ENCODE measurements around the gene RIC3. TPM values are rescaled to one million over a fixed set of nuclear protein-coding genes. Genes with fewer than 3 reads are reported as not detected.

Gene RIC3
- total RNA-seq, 2 donors from 2014 or later = 23.5 to 25.3 TPM

GRCh38 chr11:8098879-8099278, 69.9 kb downstream of the RIC3 start:
- no peak overlapping the region for H3K27ac Mint-ChIP-seq

GRCh38 chr11:8098361-8098760, 70.5 kb downstream of the RIC3 start:
- Histone ChIP-seq H3K4me3 (ENCODE audit: low read length) (no peak overlapping the region), H3K9me3 (ENCODE audit: control insufficient read depth, low read length) (no peaks in the 10 kb centered on the region), H3K27me3 (ENCODE audit: control insufficient read depth, insufficient read depth, low read length, poor library complexity, severe bottlenecking) (no peaks in the 10 kb centered on the region), H3K36me3 (ENCODE audit: control insufficient read depth, insufficient read depth, low read length) (peaks cover 16% of the 10 kb centered on the region), H3K4me1 (ENCODE audit: control insufficient read depth, insufficient read depth, low read length) (peaks cover 13% of the 10 kb centered on the region), H3K27ac (ENCODE audit: low read depth, low read length) (no peak overlapping the region), H3K9ac (ENCODE audit: extremely low read depth, low read length, poor library complexity, severe bottlenecking) (no peak overlapping the region)
- H3K36me3 Mint-ChIP-seq (ENCODE audit: low read depth) = peaks cover 17% of the 10 kb centered on the region
- DNase-seq = peak; percentile 48
- peak overlapping the region; percentile 83 for H3K27ac Mint-ChIP-seq
- 61 to 74% methylated on average over 3 to 4 of the region's 4 CpGs for WGBS, 2 experiments (ENCODE audit: insufficient coverage in 1 of 2, insufficient read length in 1 of 2)
- H3K27me3 Mint-ChIP-seq (ENCODE audit: insufficient read depth) = no peaks in the 10 kb centered on the region
- no peaks in the 10 kb centered on the region for H3K9me3 Mint-ChIP-seq
- H3K4me1 Mint-ChIP-seq = peaks cover 21% of the 10 kb centered on the region
- TF ChIP-seq CTCF (conservative IDR thresholded peaks at IDR 0.05) = no peak
- H3K4me3 Mint-ChIP-seq = no peak overlapping the region

More at GRCh38 chr11:8098879-8099278, 69.9 kb downstream of the RIC3 start:
- no peaks in the 10 kb centered on the region for H3K9me3 ChIP-seq (ENCODE audit: control insufficient read depth, low read length)
- no peak overlapping the region for H3K9ac ChIP-seq (ENCODE audit: extremely low read depth, low read length, poor library complexity, severe bottlenecking)
- no peak overlapping the region for H3K27ac ChIP-seq (ENCODE audit: low read depth, low read length)
- H3K4me1 Mint-ChIP-seq = peaks cover 17% of the 10 kb centered on the region
- peak; percentile 47 for DNase-seq
- H3K9me3 Mint-ChIP-seq = no peaks in the 10 kb centered on the region
- WGBS, 2 experiments (ENCODE audit: insufficient coverage in 1 of 2, insufficient read length in 1 of 2) = 87 to 100% methylated on average over 3 to 6 of the region's 6 CpGs
- no peaks in the 10 kb centered on the region for H3K27me3 ChIP-seq (ENCODE audit: control insufficient read depth, insufficient read depth, low read length, poor library complexity, severe bottlenecking)
- no peak for TF ChIP-seq CTCF (conservative IDR thresholded peaks at IDR 0.05)
- H3K4me1 ChIP-seq (ENCODE audit: control insufficient read depth, insufficient read depth, low read length) = peaks cover 13% of the 10 kb centered on the region
- no peak overlapping the region for H3K4me3 ChIP-seq (ENCODE audit: low read length)
- H3K36me3 ChIP-seq (ENCODE audit: control insufficient read depth, insufficient read depth, low read length) = peaks cover 20% of the 10 kb centered on the region
- H3K27me3 Mint-ChIP-seq (ENCODE audit: insufficient read depth) = no peaks in the 10 kb centered on the region
- no peak overlapping the region for H3K4me3 Mint-ChIP-seq
- H3K36me3 Mint-ChIP-seq (ENCODE audit: low read depth) = peaks cover 21% of the 10 kb centered on the region

GRCh38 chr11:8097926-8098325, 70.9 kb downstream of the RIC3 start:
- H3K4me1 Mint-ChIP-seq = peaks cover 25% of the 10 kb centered on the region
- no peak overlapping the region for H3K4me3 Mint-ChIP-seq
- no peak for TF ChIP-seq CTCF (conservative IDR thresholded peaks at IDR 0.05)
- H3K27me3 ChIP-seq (ENCODE audit: control insufficient read depth, insufficient read depth, low read length, poor library complexity, severe bottlenecking) = no peaks in the 10 kb centered on the region
- H3K9ac ChIP-seq (ENCODE audit: extremely low read depth, low read length, poor library complexity, severe bottlenecking) = no peak overlapping the region
- no peaks in the 10 kb centered on the region for H3K9me3 ChIP-seq (ENCODE audit: control insufficient read depth, low read length)
- 60 to 95% methylated on average over 1 to 2 of the region's 2 CpGs for WGBS, 2 experiments (ENCODE audit: insufficient coverage in 1 of 2, insufficient read length in 1 of 2)
- no peak overlapping the region for H3K4me3 ChIP-seq (ENCODE audit: low read length)
- DNase-seq = no peak
- H3K27ac Mint-ChIP-seq = peak overlapping the region; percentile 83
- H3K36me3 Mint-ChIP-seq (ENCODE audit: low read depth) = peaks cover 16% of the 10 kb centered on the region
- H3K4me1 ChIP-seq (ENCODE audit: control insufficient read depth, insufficient read depth, low read length) = peaks cover 13% of the 10 kb centered on the region
- H3K27ac ChIP-seq (ENCODE audit: low read depth, low read length) = no peak overlapping the region
- peaks cover 12% of the 10 kb centered on the region for H3K36me3 ChIP-seq (ENCODE audit: control insufficient read depth, insufficient read depth, low read length)
- H3K27me3 Mint-ChIP-seq (ENCODE audit: insufficient read depth) = no peaks in the 10 kb centered on the region
- H3K9me3 Mint-ChIP-seq = no peaks in the 10 kb centered on the region
